ENCODE measurements around the gene STAT3. TPM values are rescaled to one million over a fixed set of nuclear protein-coding genes. Genes with fewer than 3 reads are reported as not detected.

Gene STAT3
- total and polyA plus RNA-seq, 9 of the 15 experiments (the other 6 are each of a cell fraction or from before 2014, with no cell fraction given) = 90.0 to 179 (median 114) TPM

GRCh38 chr17:42287305-42287976 is 100.8 kb downstream of the STAT3 start:
- Histone ChIP-seq H3K27ac (ENCODE audit: extremely low read depth, low read depth, low read length) (peak overlapping the region; percentile 78), H3K9me3 (replicated peaks; ENCODE audit: control insufficient read depth, insufficient read depth, low read depth, low read length) (no peaks in the 10 kb centered on the region), H3K4me2 (ENCODE audit: insufficient read depth, low read length) (peak overlapping the region; percentile 88), H3K36me3 (ENCODE audit: control insufficient read depth, insufficient read depth, low read length) (peaks cover 60% of the 10 kb centered on the region), H4K20me1 (replicated peaks; ENCODE audit: control insufficient read depth, insufficient read depth, low read length) (no peaks in the 10 kb centered on the region), H2AFZ (ENCODE audit: low read depth, low read length) (peak overlapping the region; percentile 40; the same call in 1 of the 2 replicates), H3K4me3 (peak overlapping the region; percentile 88), H3K27me3 (ENCODE audit: control insufficient read depth in 2 of 2, insufficient read depth in 2 of 2, low read length in 2 of 2) (no peaks in the 10 kb centered on the region), H3K4me1 (replicated peaks in 1 of 2; ENCODE audit: control insufficient read depth in 2 of 2, insufficient read depth in 2 of 2, low read length in 2 of 2) (peaks cover 40 to 65% of the 10 kb centered on the region in 2 experiments), H3K79me2 (ENCODE audit: control insufficient read depth, insufficient read depth, low read length) (peaks cover 100% of the 10 kb centered on the region), H3K9ac (ENCODE audit: insufficient read depth in 1 of 2, low read depth in 2 of 2, low read length in 2 of 2) (peak overlapping the region; percentile 83 to 97), H3K9me1 (ENCODE audit: control insufficient read depth, insufficient read depth, low read length) (no peaks in the 10 kb centered on the region)
- POLR2A ChIA-PET = interaction anchor here (0.6 to 2.9 kb wide), 14 partner anchors 8 to 278 kb away, joined by 3 to 15 read pairs (median 4); no protein-coding TSS in a partner anchor
- peak; percentile 55 for FAIRE-seq
- DNase-seq (ENCODE audit: extremely low read depth in 1 of 4, low spot score in 3 of 4) = peak in 1 of 4 experiments; percentile 33
- CTCF ChIA-PET (ENCODE audit: low intra/inter-chr PET ratio) = no interaction called here
- 0% methylated on average over 10 of the region's 14 CpGs for WGBS (ENCODE audit: insufficient coverage, low coverage, missing lambda C conversion rate)
- BruUV-seq (replicated peaks) = no TSS peak
- in situ Hi-C loops (cut with MboI) = no loop called here
- intact Hi-C loops (cut with micrococcal nuclease) = loop anchor here (2.0 kb wide), 1 partner anchor 25 kb away; no protein-coding TSS in a partner anchor
- no peak; the same call in 2 of the 3 replicates for ATAC-seq
- TF ChIP-seq ZNF184 (CRISPR knock-in tag; IDR thresholded peaks at IDR 0.05) (no peak), ZNF224 (CRISPR knock-in tag; IDR thresholded peaks at IDR 0.05) (no peak), BACH1 (tag; IDR thresholded peaks at IDR 0.05) (no peak), ETV5 (CRISPR knock-in tag; IDR thresholded peaks at IDR 0.05; ENCODE audit: low read depth) (no peak), ZNF398 (CRISPR knock-in tag; IDR thresholded peaks at IDR 0.05) (no peak)
- TF ChIP-seq, protein P1, sequence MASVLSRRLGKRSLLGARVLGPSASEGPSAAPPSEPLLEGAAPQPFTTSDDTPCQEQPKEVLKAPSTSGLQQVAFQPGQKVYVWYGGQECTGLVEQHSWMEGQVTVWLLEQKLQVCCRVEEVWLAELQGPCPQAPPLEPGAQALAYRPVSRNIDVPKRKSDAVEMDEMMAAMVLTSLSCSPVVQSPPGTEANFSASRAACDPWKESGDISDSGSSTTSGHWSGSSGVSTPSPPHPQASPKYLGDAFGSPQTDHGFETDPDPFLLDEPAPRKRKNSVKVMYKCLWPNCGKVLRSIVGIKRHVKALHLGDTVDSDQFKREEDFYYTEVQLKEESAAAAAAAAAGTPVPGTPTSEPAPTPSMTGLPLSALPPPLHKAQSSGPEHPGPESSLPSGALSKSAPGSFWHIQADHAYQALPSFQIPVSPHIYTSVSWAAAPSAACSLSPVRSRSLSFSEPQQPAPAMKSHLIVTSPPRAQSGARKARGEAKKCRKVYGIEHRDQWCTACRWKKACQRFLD (CRISPR knock-in tag; IDR thresholded peaks at IDR 0.05) = peak; percentile 72
- TF ChIP-seq, protein P2, sequence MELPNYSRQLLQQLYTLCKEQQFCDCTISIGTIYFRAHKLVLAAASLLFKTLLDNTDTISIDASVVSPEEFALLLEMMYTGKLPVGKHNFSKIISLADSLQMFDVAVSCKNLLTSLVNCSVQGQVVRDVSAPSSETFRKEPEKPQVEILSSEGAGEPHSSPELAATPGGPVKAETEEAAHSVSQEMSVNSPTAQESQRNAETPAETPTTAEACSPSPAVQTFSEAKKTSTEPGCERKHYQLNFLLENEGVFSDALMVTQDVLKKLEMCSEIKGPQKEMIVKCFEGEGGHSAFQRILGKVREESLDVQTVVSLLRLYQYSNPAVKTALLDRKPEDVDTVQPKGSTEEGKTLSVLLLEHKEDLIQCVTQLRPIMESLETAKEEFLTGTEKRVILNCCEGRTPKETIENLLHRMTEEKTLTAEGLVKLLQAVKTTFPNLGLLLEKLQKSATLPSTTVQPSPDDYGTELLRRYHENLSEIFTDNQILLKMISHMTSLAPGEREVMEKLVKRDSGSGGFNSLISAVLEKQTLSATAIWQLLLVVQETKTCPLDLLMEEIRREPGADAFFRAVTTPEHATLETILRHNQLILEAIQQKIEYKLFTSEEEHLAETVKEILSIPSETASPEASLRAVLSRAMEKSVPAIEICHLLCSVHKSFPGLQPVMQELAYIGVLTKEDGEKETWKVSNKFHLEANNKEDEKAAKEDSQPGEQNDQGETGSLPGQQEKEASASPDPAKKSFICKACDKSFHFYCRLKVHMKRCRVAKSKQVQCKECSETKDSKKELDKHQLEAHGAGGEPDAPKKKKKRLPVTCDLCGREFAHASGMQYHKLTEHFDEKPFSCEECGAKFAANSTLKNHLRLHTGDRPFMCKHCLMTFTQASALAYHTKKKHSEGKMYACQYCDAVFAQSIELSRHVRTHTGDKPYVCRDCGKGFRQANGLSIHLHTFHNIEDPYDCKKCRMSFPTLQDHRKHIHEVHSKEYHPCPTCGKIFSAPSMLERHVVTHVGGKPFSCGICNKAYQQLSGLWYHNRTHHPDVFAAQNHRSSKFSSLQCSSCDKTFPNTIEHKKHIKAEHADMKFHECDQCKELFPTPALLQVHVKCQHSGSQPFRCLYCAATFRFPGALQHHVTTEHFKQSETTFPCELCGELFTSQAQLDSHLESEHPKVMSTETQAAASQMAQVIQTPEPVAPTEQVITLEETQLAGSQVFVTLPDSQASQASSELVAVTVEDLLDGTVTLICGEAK (IDR thresholded peaks at IDR 0.05) = peak; percentile 26; the same call in 1 of the 2 replicates
- TF ChIP-seq, protein P2 (CRISPR knock-in tag; IDR thresholded peaks at IDR 0.05) = no peak
